Peyer's patch (tissue), 4 donors: ENCODE measurements around the gene GLI3. TPM values are rescaled to one million over a fixed set of nuclear protein-coding genes. Genes with fewer than 3 reads are reported as not detected.

ENCODE experiments used
- DNase-seq, 3 donors: peaks; one replicate each; pipeline ENCODE4 v3.0.0-alpha.2; 2017 to 2019
- H3K27ac ChIP-seq, 4 donors: fragments of 200-600 bp; sonication (generic); one replicate each; pipeline ENCODE4 v1.5.1; 2016 to 2019
- H3K27me3 ChIP-seq, 2 donors: fragments of 200-600 bp; sonication (generic); one replicate each; pipeline ENCODE4 v1.5.1; 2019
- H3K36me3 ChIP-seq, 3 donors: fragments of 200-600 bp; sonication (generic); one replicate each; pipeline ENCODE4 v1.5.1; 2016 to 2019
- H3K4me1 ChIP-seq, 4 donors: fragments of 200-600 bp; sonication (generic); one replicate each; pipeline ENCODE4 v1.5.1; 2016 to 2019
- H3K4me3 ChIP-seq, 4 donors: fragments of 200-600 bp; sonication (generic); 1 replicate in 3 of 4; 2 replicates in 1 of 4; pipeline ENCODE4 v1.5.1; 2016 to 2019; ENCODE audit warnings: mild to moderate bottlenecking in 1 of 4
- H3K9me3 ChIP-seq, 4 donors: fragments of 200-600 bp; sonication (generic); one replicate each; pipeline ENCODE4 v1.5.1; 2016 to 2019; ENCODE audit warnings: mild to moderate bottlenecking in 1 of 4
- POLR2A ChIP-seq, 2 donors: fragments of 450-650 bp; IDR thresholded peaks; one replicate each; pipeline ENCODE4 v1.5.1; 2017; ENCODE audit warnings: antibody characterized with exemption in 2 of 2, mild to moderate bottlenecking in 2 of 2, moderate library complexity in 2 of 2
- total RNA-seq, 4 donors: library from RNA; depleted of rRNA; stranded (reverse); fragments of >200 nt; gene quantifications; one replicate each; pipeline ENCODE4 v1.1.0, GENCODE V29; 2016
- TF ChIP-seq, protein P1 (sequence below), 6 experiments: fragments of 450-650 bp in 4 of 6; fragments of 200-600 bp in 2 of 6; sonication (generic) in 1 of 6; IDR thresholded peaks; one replicate each; pipeline ENCODE4 v1.5.1; 2017 to 2019; ENCODE audit warnings: antibody characterized with exemption in 6 of 6, mild to moderate bottlenecking in 3 of 6, moderate library complexity in 1 of 6

Gene GLI3
- 10 to 100 TPM in 1 of 4 donors, 1 to 10 TPM in 2, under 1 TPM in 1; 0.53 to 30.5 (median 3.1) TPM for total RNA-seq

DNA sequence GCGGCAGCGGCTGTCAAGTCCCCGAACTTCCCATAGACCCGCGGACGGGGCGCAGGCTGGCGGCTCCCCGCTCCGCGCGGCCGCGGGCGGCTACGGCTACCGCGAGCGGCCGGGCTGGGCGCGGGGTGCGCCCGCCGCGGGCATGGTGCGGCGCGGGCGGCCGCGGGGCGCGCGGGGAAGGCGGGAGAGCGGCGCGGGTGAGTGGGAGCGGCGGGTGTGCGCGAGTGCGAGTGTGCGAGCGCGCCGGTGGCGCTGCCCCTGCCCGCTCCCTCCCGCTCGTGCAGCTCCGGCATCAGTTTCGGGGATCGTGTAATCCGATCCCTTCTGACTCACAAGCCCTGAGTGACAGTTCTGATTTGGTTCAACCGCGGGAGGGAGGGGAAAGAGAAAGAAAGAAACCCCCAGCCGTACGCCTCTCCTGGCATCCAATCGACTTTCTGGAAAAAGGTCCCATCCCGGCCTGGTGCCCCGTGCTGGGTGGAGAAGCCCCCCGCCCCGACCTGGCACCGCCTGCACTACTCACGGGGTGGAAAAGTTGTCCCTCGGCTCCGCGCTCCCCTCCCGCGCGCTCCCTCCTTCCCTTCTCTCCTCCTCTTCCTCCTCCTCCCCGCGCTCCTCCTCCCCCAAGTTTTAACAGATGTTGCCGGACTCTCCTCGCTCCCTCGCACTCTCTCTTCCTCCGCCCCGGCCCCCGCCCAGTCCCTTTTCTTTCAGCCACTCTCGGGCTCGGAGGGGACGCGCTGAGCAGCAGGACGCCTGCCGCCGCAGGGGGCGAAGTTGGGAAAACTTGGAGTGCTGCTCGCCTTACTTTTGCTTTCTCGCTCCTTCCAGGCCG, at the start of gene GLI3:
TSS of gene GLI3 (minus strand) at position 234 of the 835 bp plus-strand sequence. CDS start 13,956 bp downstream, outside the sequence.
- no peak for TF ChIP-seq POLR2A (IDR thresholded peaks at IDR 0.05)
- TF ChIP-seq, protein P1, sequence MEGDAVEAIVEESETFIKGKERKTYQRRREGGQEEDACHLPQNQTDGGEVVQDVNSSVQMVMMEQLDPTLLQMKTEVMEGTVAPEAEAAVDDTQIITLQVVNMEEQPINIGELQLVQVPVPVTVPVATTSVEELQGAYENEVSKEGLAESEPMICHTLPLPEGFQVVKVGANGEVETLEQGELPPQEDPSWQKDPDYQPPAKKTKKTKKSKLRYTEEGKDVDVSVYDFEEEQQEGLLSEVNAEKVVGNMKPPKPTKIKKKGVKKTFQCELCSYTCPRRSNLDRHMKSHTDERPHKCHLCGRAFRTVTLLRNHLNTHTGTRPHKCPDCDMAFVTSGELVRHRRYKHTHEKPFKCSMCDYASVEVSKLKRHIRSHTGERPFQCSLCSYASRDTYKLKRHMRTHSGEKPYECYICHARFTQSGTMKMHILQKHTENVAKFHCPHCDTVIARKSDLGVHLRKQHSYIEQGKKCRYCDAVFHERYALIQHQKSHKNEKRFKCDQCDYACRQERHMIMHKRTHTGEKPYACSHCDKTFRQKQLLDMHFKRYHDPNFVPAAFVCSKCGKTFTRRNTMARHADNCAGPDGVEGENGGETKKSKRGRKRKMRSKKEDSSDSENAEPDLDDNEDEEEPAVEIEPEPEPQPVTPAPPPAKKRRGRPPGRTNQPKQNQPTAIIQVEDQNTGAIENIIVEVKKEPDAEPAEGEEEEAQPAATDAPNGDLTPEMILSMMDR (IDR thresholded peaks at IDR 0.05), result no peak
- Histone ChIP-seq H3K4me3 (peak within 1 kb of the TSS; percentile 32 to 65 (median 52)), H3K27me3 (no peaks in the 10 kb centered on the region), H3K9me3 (no peaks in the 10 kb centered on the region), H3K27ac (peak within 1 kb of the TSS; percentile 63 to 92 (median 76)), H3K36me3 (no peaks in the 10 kb centered on the region), H3K4me1 (no peaks in the 10 kb centered on the region)
- peak; percentile 20 to 80 (median 61) for DNase-seq

DNA sequence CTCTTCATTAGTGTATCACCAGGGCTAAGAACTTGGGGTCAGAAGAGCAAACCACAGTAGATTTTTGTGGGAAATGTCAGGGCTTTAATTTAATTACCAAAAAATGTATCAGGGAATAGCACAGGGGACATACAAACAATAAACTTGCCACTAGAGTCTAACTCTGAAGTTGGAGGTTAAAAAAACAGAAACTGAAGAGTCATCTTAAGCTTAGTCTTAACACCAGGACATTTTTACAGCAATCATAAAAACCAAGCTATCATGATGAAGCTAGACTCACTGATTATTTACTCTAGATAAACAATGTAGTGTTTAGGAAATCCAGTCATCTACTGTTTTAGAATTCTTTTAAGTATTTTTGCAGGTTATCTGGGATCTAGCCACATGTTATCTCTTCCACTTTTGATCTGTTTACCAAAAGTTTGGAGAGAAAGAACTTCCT, 48.4 kb upstream of the GLI3 start:
- TF ChIP-seq POLR2A (IDR thresholded peaks at IDR 0.05), result no peak
- TF ChIP-seq, protein P1 (IDR thresholded peaks at IDR 0.05), result no peak
- no peak overlapping the region for H3K27ac ChIP-seq

DNA sequence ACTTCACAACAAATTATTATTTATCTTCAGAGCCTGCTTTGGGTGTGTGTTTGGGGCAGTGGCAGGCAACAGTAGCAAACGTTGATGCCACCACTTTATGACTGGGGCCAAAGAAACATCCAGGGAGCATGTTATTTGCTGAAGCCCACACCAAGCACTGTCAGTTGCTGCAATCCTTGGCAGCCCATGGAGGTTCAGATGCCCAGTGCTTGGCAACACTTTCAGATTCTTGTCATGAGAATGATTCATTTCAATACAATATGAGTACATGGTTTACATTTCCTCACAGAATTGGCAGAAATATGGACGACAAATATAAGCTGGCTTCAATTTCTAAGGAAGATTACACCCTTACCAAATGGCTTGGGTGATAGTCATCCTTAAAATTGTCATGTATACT, 46.5 kb upstream of the GLI3 start:
- H3K9me3 ChIP-seq, result no peaks in the 10 kb centered on the region
- H3K4me1 ChIP-seq, result no peaks in the 10 kb centered on the region
- H3K27ac ChIP-seq, result no peak overlapping the region
- no peak for DNase-seq
- no peaks in the 10 kb centered on the region for H3K27me3 ChIP-seq
- no peak overlapping the region for H3K4me3 ChIP-seq
- TF ChIP-seq, protein P1 (IDR thresholded peaks at IDR 0.05), result no peak
- H3K36me3 ChIP-seq, result no peaks in the 10 kb centered on the region

More for the DNA sequence above, 48.4 kb upstream of the GLI3 start:
- Histone ChIP-seq H3K4me1 (no peaks in the 10 kb centered on the region), H3K4me3 (no peak overlapping the region), H3K36me3 (no peaks in the 10 kb centered on the region), H3K9me3 (no peaks in the 10 kb centered on the region), H3K27me3 (no peaks in the 10 kb centered on the region)
- DNase-seq, result no peak

DNA sequence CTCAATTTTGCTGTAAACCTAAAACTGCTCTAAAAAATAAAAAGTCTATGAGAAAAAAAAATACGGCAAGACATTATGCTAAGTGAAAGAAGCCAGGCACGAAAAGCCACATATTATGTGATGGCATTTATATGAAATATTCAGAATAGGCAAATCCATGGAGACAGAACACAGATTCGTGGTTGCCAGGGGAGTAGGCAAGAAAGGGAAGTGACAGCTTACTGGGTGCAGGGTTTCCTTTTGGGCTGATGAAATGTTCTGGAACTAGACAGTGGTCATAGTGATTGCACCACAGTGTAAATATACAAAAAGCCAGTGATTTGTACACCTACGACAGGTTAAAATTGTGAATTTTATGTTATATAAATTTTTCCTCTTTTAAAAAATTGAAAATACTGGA, 41.3 kb upstream of the GLI3 start:
- Histone ChIP-seq H3K4me3 (no peak overlapping the region), H3K4me1 (no peaks in the 10 kb centered on the region), H3K36me3 (no peaks in the 10 kb centered on the region), H3K27ac (no peak overlapping the region), H3K27me3 (no peaks in the 10 kb centered on the region), H3K9me3 (no peaks in the 10 kb centered on the region)
- TF ChIP-seq POLR2A (IDR thresholded peaks at IDR 0.05), result no peak
- TF ChIP-seq, protein P1 (IDR thresholded peaks at IDR 0.05), result no peak
- DNase-seq, result no peak

DNA sequence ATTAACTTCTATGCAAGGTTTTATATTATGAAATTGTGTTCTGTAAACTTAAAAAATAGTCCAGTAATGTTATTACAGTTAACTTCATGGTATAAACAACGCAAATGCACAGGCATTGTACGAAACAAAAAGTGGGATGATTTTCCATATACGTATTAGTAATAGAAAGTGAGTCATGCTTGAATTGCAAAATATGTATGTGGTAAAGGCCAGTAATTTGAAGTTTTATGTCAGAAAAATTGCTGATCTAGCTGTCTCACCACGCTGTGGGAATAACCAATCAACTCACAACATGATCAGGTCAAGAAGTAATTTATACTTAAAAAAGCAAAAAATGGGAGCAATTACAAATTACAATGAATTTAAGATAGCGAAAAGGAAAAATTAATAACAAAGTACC, 37.0 kb upstream of the GLI3 start:
- TF ChIP-seq, protein P1 (IDR thresholded peaks at IDR 0.05), result no peak
- no peak for TF ChIP-seq POLR2A (IDR thresholded peaks at IDR 0.05)
- no peak for DNase-seq
- no peaks in the 10 kb centered on the region for H3K36me3 ChIP-seq
- no peaks in the 10 kb centered on the region for H3K4me1 ChIP-seq
- no peaks in the 10 kb centered on the region for H3K27me3 ChIP-seq
- H3K4me3 ChIP-seq, result no peak overlapping the region
- no peak overlapping the region for H3K27ac ChIP-seq
- no peaks in the 10 kb centered on the region for H3K9me3 ChIP-seq
